ENCODE measurements around the gene PRMT9. TPM values are rescaled to one million over a fixed set of nuclear protein-coding genes. Genes with fewer than 3 reads are reported as not detected.

Gene PRMT9
- total and polyA plus RNA-seq, 2 of the 4 experiments (the other 2 are of a cell fraction), result 5.0 to 14.2 TPM

GRCh38 chr4:147599769-147600168 is 84.2 kb downstream of the PRMT9 start:
- Histone ChIP-seq H4K91ac (ENCODE audit: insufficient read depth, low read depth, low read length) (peak overlapping the region; percentile 99), H2BK20ac (ENCODE audit: low read depth, low read length) (peak overlapping the region; percentile 92), H3K9me1 (ENCODE audit: insufficient read depth, low read length) (peaks cover 14% of the 10 kb centered on the region), H3K36me3 (ENCODE audit: control insufficient read depth, insufficient read depth, low read length) (no peaks in the 10 kb centered on the region), H3K14ac (replicated peaks; ENCODE audit: low read depth, low read length) (peak overlapping the region; percentile 80), H4K5ac (ENCODE audit: low read depth, low read length) (peak overlapping the region; percentile 98), H3K56ac (ENCODE audit: extremely low read depth, insufficient read depth, low read length) (peak overlapping the region; percentile 67; the same call in 1 of the 2 replicates), H3K27ac (ENCODE audit: insufficient read depth, low read length) (peak overlapping the region; percentile 95), H2AK9ac (replicated peaks; ENCODE audit: low read depth, low read length, poor library complexity) (peak overlapping the region; percentile 88), H2BK5ac (ENCODE audit: low read depth, low read length, poor library complexity, severe bottlenecking) (peak overlapping the region; percentile 93), H3K4ac (ENCODE audit: low read depth, low read length) (peak overlapping the region; percentile 83), H3K23ac (ENCODE audit: low read depth, low read length) (peak overlapping the region; percentile 69), H2BK120ac (ENCODE audit: low read depth, low read length) (peak overlapping the region; percentile 93), H3K4me1 (ENCODE audit: control insufficient read depth, insufficient read depth, low read length) (peaks cover 16% of the 10 kb centered on the region), H3K4me3 (ENCODE audit: insufficient read depth, low read depth, low read length) (no peak overlapping the region), H4K20me1 (ENCODE audit: insufficient read depth, low read length) (no peaks in the 10 kb centered on the region), H3K18ac (ENCODE audit: low read depth, low read length) (peak overlapping the region; percentile 99), H3K27me3 (ENCODE audit: control insufficient read depth, insufficient read depth, low read length) (no peaks in the 10 kb centered on the region), H3K9me3 (ENCODE audit: control insufficient read depth, insufficient read depth, low read length) (no peaks in the 10 kb centered on the region), H3K4me2 (ENCODE audit: low read depth, low read length) (peak overlapping the region; percentile 68), H3K9ac (ENCODE audit: low read depth, low read length) (peak overlapping the region; percentile 65), H3K79me1 (ENCODE audit: low read depth in 1 of 2, low read length in 2 of 2) (peaks cover 0 to 4% of the 10 kb centered on the region in 2 experiments; a peak in 1 of 4 replicates), H2BK15ac (ENCODE audit: low read depth, low read length) (peak overlapping the region; percentile 86; the same call in 2 of the 3 replicates), H2AFZ (replicated peaks; ENCODE audit: low read length, poor library complexity) (peak overlapping the region; percentile 74), H4K8ac (ENCODE audit: low read depth in 2 of 2, low read length in 2 of 2) (peak overlapping the region; percentile 85 to 86), H2AK5ac (ENCODE audit: low read depth, low read length) (peak overlapping the region; percentile 89)
- TF ChIP-seq RCOR1 (IDR thresholded peaks at IDR 0.05; ENCODE audit: insufficient replicate concordance, low read length) (no peak), MAFK (IDR thresholded peaks at IDR 0.05; ENCODE audit: low read depth, low read length) (0 out of 2 replicates have a peak, but pooled peaks have one; percentile 33), CEBPB (IDR thresholded peaks at IDR 0.05; ENCODE audit: low read depth, low read length) (peak; percentile 57), BHLHE40 (IDR thresholded peaks at IDR 0.05; ENCODE audit: low read depth, low read length) (peak; percentile 55; the same call in 1 of the 2 replicates), NFE2L2 (IDR thresholded peaks at IDR 0.05; ENCODE audit: low read depth, low read length) (peak; percentile 95)
- intact Hi-C loops (cut with micrococcal nuclease) (no loop called here), in situ Hi-C loops (cut with MboI; ENCODE audit: low sequenced_read_pairs) (loop anchor here (5.0 to 25.0 kb wide), 3 partner anchors 268 to 1262 kb away; no protein-coding TSS in a partner anchor), dilution Hi-C loops (cut with HindIII; ENCODE audit: low sequenced_read_pairs, unreplicated experiment) (no loop called here)
- ChIA-PET POLR2A (ENCODE audit: unreplicated experiment) (interaction anchor here (0.6 kb wide), 1 partner anchor 263 kb away, joined by 5 read pairs; no protein-coding TSS in a partner anchor), CTCF (interaction anchor here (1.0 to 2.2 kb wide), 3 partner anchors 10 to 267 kb away, joined by 3 to 9 read pairs (median 3); no protein-coding TSS in a partner anchor)
- ATAC-seq (ENCODE audit: low read depth) (peak; percentile 64), DNase-seq (peak; percentile 71)
- WGBS, 2 experiments (ENCODE audit: extremely low coverage in 2 of 2, insufficient read length in 1 of 2), result no CpG with 5 or more reads among the region's 3 CpGs
- no TSS peak for BruUV-seq (replicated peaks)

Data from IMR-90 (cell line).